Measurements from ENCODE around the gene CDADC1.
"Not testable (repeated sequence)": the region's sequence is repeated elsewhere in the genome, so short reads cannot be mapped to it uniquely, and the experiment has no call there.

The CDADC1 gene

GRCh38 chr13:49319951-49320350, 72.2 kb downstream of the CDADC1 start:
- no peak for DNase-seq

GRCh38 chr13:49320975-49321374, 73.2 kb downstream of the CDADC1 start:
- DNase-seq = no peak

GRCh38 chr13:49322702-49323101, 75.0 kb downstream of the CDADC1 start:
- DNase-seq = no peak

- DNase-seq = no peak
These were observed 75.6 kb downstream of the CDADC1 start for GRCh38 chr13:49323344-49323743.

GRCh38 chr13:49326222-49326917, 78.6 kb downstream of the CDADC1 start:
- no peak for DNase-seq

GRCh38 chr13:49327145-49327544, 79.4 kb downstream of the CDADC1 start:
- not testable (repeated sequence) for DNase-seq

- DNase-seq = no peak
These were observed 82.3 kb downstream of the CDADC1 start for GRCh38 chr13:49329831-49330545.

- no peak for DNase-seq
These were observed 82.8 kb downstream of the CDADC1 start for GRCh38 chr13:49330546-49330864.

- DNase-seq = no peak
These were observed 88.9 kb downstream of the CDADC1 start for GRCh38 chr13:49336655-49337054.

GRCh38 chr13:49340161-49340560, 92.4 kb downstream of the CDADC1 start:
- DNase-seq = no peak

GRCh38 chr13:49341517-49341916, 93.8 kb downstream of the CDADC1 start:
- DNase-seq = no peak

- no peak for DNase-seq
These were observed 94.2 kb downstream of the CDADC1 start for GRCh38 chr13:49341941-49342340.

GRCh38 chr13:49342454-49342853, 94.7 kb downstream of the CDADC1 start:
- DNase-seq = no peak

All from activated CD4-positive, alpha-beta T cell treated with anti-CD3 and anti-CD28 coated beads, Interleukin-2, amount 50 U/mL, for 4 hours (primary cell).